Ishikawa (cell line): ENCODE results near the gene HOXC9.

ENCODE experiments used
- CEBPB ChIP-seq: IDR thresholded peaks from 2 replicates; pipeline ENCODE4 v1.6.1; 2012
- CREB1 ChIP-seq: IDR thresholded peaks from 2 replicates; pipeline ENCODE4 v1.6.1; 2012; ENCODE audit warnings: low read depth
- EGR1 ChIP-seq: IDR thresholded peaks from 2 replicates; pipeline ENCODE4 v1.6.1; 2012
- EP300 ChIP-seq: IDR thresholded peaks from 2 replicates; pipeline ENCODE4 v1.6.1; 2012; ENCODE audit warnings: borderline replicate concordance
- FOXM1 ChIP-seq: IDR thresholded peaks from 2 replicates; pipeline ENCODE4 v1.6.1; 2012; ENCODE audit warnings: low read depth, borderline replicate concordance
- NFIC ChIP-seq: IDR thresholded peaks from 2 replicates; pipeline ENCODE4 v1.6.1; 2012
- RAD21 ChIP-seq: IDR thresholded peaks from 2 replicates; pipeline ENCODE4 v1.6.1; 2012; ENCODE audit warnings: low read depth
- TAF1 ChIP-seq: IDR thresholded peaks from 2 replicates; pipeline ENCODE4 v1.6.1; 2012; ENCODE audit warnings: low read depth, mild to moderate bottlenecking
- TCF12 ChIP-seq: IDR thresholded peaks from 2 replicates; pipeline ENCODE4 v1.6.1; 2012; ENCODE audit warnings: low read depth
- TEAD4 ChIP-seq: IDR thresholded peaks from 2 replicates; pipeline ENCODE4 v1.6.1; 2012
- YY1 ChIP-seq: IDR thresholded peaks from 2 replicates; pipeline ENCODE4 v1.6.1; 2012; ENCODE audit warnings: low read depth
- ZBTB7A ChIP-seq: IDR thresholded peaks from 2 replicates; pipeline ENCODE4 v1.6.1; 2012; ENCODE audit warnings: low read depth
- TF ChIP-seq, protein P1 (sequence below): IDR thresholded peaks from 2 replicates; pipeline ENCODE4 v1.6.1; 2012
- TF ChIP-seq, protein P2 (sequence below): IDR thresholded peaks from 2 replicates; pipeline ENCODE4 v1.6.1; 2012
- TF ChIP-seq, protein P3 (sequence below): IDR thresholded peaks from 2 replicates; pipeline ENCODE4 v1.6.1; 2012; ENCODE audit warnings: low read depth, mild to moderate bottlenecking

Gene HOXC9

DNA sequence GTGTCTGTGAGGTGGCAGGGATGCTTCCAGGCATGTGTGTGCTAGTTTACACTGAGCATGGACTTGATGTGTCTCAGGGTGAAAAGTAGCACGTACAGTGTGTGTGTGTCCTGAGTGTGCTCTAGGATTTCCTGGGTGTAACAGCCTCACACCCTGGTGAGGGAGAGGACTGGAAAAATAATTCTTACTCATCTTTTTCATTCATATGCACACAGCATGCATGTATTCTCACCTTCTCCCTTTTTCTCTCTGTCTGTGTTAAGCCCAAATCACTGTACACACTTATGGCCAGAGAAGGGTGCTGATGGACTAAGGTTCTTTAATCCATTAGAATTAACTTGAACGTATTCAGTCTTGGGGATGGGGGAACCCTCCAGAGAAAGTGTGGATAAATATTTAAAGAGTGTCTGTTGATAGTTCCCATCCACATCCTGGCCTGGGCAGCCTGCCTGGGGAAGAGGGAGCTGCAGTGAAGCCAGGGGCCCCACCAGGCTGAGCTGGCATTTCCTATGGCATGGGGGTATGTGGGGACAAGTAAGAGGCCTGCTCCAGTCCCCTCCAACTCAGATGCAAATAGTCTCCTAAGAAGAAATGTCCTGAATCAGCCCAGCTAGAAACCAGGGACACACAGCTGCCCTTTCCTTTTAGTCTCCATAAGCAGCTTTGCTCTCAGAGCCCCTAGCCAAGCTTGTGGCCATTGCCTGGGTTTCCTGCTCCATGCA is 7.7 kb downstream of the HOXC9 start:
- TF ChIP-seq EP300 (no peak), TCF12 (no peak), TEAD4 (no peak)

DNA sequence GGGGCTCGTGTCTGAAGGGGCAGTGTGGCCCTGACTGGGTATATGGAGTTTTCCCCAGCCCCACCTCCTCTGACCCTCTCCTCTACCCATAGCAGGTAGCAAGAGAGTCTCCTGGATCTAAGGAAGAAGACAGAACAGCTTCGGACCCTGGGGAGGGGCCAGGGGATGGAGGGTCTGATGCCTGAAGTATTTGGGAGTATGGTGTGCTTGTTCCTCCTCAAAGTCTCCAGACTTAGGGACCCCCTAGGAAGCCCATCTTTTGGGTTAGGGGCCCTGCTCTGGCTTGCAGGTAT is 8.2 kb downstream of the HOXC9 start:
- no peak for TF ChIP-seq YY1

DNA sequence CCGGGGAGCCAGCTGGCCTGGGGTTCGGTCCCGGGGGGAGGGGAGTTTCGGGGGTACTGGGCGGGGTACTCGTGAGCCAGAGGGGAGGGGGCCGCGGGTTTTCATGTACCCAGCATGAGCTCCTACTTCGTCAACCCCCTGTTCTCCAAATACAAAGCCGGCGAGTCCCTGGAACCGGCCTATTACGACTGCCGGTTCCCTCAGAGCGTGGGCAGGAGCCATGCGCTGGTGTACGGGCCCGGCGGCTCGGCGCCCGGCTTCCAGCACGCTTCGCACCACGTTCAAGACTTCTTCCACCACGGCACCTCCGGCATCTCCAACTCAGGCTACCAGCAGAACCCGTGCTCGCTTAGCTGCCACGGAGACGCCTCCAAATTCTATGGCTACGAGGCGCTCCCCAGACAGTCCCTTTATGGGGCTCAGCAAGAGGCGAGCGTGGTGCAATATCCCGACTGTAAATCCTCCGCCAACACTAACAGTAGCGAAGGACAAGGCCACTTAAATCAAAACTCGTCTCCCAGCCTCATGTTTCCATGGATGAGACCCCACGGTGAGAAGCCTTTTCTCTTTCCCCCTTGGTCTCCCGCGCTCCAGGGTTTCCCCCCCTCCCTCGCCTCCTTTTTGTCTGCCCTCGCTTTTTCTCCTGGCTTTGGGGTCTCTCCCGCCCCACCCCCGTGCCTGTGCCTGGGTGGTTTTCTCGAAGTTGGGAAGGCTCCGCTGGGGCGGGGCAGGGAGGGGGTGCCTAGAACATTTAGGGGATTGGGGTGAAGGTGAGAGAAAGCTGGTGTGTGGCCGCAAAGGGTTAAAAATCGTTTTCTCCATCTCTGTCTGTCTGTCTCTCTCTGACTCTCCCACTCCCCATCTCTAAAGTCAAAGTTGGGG is 9.5 kb downstream of the HOXC9 start:
- TF ChIP-seq NFIC, result no peak
- TF ChIP-seq CEBPB, result no peak
- no peak for TF ChIP-seq CREB1
- no peak for TF ChIP-seq FOXM1
- 0 out of 2 replicates have a peak, but pooled peaks have one; percentile 11 for TF ChIP-seq EGR1
- no peak for TF ChIP-seq EP300
- TF ChIP-seq RAD21, result no peak
- TF ChIP-seq TAF1, result no peak
- TF ChIP-seq YY1, result no peak
- TF ChIP-seq, protein P1, sequence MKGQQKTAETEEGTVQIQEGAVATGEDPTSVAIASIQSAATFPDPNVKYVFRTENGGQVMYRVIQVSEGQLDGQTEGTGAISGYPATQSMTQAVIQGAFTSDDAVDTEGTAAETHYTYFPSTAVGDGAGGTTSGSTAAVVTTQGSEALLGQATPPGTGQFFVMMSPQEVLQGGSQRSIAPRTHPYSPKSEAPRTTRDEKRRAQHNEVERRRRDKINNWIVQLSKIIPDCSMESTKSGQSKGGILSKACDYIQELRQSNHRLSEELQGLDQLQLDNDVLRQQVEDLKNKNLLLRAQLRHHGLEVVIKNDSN, result no peak
- TF ChIP-seq, protein P2, sequence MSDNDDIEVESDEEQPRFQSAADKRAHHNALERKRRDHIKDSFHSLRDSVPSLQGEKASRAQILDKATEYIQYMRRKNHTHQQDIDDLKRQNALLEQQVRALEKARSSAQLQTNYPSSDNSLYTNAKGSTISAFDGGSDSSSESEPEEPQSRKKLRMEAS, result peak; percentile 57
- no peak for TF ChIP-seq ZBTB7A
- TF ChIP-seq TEAD4, result no peak

DNA sequence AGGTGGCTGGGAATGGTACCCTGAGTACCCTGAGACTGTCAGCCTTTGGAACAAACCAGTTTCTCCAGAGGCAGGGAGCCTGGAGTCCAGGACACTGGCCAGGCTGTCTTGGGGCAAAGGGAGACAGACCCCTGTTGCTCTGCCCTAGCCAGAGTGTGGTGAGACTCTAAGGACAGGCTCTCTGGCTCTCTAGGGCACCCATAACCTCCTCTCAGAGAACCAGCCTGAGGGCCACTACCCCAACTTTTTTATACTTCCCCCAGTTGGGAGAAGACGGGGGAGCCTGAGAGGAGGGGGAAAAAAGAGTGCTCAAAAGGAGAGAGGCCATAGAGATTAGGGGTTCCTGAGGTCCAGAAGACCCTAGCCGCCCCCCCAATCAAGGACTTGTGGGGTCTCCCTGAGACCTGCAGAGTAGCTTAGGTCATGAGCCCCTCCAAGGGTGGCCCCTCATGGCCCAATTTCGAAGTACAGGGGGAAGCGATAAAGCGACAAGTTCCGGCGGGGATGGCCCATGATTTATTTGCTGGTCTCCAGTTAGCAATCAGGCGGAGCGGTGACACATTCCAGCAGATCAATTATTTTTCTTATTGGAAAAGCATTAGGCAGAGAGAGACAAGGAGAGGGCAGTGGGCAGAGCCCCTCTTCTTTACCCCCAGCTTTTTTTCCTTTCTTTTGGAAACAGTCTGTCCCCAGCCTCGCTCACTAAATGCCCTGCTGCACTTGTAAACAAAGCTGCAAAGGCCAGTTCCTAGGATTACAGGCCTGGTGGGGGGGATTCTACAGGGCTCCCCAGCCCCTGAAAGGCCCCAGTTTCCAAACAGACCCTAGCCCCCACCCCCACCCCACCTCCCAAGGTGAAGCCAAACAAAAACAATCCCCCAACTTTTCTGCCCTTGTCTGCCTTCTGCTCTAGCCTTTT is 10.4 kb downstream of the HOXC9 start:
- TF ChIP-seq TCF12, result no peak
- TF ChIP-seq, protein P1, result no peak
- TF ChIP-seq, protein P2, result no peak
- TF ChIP-seq EP300, result no peak

DNA sequence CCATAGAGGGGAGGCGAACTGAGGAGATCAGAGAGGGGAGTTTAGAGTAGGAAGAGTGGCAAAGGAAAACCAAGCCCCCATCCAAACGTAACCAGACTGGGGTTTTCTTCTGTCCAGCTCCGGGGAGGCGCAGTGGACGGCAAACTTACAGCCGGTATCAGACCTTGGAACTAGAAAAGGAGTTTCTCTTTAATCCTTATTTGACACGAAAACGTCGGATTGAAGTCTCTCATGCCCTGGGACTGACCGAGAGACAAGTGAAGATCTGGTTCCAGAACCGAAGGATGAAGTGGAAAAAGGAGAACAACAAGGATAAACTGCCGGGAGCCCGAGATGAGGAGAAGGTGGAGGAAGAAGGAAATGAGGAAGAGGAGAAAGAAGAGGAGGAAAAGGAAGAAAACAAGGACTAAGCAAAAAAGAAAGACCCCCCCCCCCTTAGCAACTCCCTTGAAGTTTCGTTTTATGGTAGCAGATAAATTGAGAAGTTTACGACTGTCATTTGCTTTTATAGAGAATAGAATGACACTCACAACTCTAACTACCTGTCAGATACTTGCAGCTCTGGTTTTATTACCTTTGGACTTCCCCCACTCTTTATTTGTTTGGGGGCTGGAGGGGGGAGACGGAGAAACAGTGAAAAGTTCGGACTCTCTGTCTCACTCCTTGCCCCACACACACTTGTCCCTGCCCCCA is 11.2 kb downstream of the HOXC9 start:
- TF ChIP-seq, protein P1, result no peak
- TF ChIP-seq, protein P2, result no peak
- TF ChIP-seq, protein P3, sequence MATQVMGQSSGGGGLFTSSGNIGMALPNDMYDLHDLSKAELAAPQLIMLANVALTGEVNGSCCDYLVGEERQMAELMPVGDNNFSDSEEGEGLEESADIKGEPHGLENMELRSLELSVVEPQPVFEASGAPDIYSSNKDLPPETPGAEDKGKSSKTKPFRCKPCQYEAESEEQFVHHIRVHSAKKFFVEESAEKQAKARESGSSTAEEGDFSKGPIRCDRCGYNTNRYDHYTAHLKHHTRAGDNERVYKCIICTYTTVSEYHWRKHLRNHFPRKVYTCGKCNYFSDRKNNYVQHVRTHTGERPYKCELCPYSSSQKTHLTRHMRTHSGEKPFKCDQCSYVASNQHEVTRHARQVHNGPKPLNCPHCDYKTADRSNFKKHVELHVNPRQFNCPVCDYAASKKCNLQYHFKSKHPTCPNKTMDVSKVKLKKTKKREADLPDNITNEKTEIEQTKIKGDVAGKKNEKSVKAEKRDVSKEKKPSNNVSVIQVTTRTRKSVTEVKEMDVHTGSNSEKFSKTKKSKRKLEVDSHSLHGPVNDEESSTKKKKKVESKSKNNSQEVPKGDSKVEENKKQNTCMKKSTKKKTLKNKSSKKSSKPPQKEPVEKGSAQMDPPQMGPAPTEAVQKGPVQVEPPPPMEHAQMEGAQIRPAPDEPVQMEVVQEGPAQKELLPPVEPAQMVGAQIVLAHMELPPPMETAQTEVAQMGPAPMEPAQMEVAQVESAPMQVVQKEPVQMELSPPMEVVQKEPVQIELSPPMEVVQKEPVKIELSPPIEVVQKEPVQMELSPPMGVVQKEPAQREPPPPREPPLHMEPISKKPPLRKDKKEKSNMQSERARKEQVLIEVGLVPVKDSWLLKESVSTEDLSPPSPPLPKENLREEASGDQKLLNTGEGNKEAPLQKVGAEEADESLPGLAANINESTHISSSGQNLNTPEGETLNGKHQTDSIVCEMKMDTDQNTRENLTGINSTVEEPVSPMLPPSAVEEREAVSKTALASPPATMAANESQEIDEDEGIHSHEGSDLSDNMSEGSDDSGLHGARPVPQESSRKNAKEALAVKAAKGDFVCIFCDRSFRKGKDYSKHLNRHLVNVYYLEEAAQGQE, result no peak
- no peak for TF ChIP-seq CEBPB
- no peak for TF ChIP-seq ZBTB7A
- TF ChIP-seq TAF1, result no peak
- TF ChIP-seq RAD21, result no peak

DNA sequence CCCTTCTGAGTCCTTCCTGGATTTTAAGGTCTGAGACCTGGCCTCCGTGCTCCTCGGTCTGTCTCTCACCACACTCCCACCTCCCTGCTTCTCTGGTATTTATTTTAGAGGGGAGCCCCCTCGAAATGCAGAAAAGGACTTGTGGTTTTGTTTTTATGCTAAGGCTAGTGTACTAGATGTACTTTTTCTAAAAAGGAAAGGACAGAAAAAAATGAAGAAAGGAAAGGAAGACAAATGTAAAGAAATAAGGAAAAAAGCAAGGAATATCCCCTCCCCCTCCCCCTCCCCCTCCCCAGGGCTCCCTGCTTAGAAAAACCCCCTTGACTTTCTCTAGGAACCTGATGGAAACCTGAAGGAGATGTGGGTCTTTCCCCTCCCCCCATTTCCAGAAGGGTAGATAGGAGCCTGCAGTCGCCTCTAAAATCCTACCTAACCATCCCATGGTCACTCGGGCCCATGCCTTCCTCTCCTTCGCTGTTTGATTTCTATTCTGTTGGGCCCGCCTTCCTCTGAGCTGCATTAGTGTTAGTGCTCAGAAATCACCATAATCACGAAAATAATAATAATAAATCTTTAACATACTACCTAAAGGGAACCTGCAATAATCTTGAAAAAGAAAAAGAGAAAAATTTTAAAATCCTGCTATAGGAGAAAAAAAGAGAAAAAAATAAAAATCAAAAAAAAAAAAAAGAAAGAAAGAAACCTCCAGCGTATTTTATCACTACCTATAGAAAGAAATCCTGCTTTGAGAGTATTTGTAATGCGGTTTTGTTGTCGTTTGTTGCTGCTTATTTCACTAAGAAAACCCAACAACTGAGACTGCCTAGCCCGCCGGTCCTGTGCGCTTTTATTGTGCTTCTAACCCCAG is 11.9 kb downstream of the HOXC9 start:
- TF ChIP-seq TEAD4, result no peak
- no peak for TF ChIP-seq YY1
- no peak for TF ChIP-seq CREB1
- no peak for TF ChIP-seq ZBTB7A
- TF ChIP-seq, protein P2, result no peak
- no peak for TF ChIP-seq EP300
- TF ChIP-seq FOXM1, result no peak
- no peak for TF ChIP-seq NFIC
- TF ChIP-seq TAF1, result no peak
- TF ChIP-seq, protein P3, result no peak
